ENCODE results near the gene LRP1-AS.

LRP1-AS gene

DNA sequence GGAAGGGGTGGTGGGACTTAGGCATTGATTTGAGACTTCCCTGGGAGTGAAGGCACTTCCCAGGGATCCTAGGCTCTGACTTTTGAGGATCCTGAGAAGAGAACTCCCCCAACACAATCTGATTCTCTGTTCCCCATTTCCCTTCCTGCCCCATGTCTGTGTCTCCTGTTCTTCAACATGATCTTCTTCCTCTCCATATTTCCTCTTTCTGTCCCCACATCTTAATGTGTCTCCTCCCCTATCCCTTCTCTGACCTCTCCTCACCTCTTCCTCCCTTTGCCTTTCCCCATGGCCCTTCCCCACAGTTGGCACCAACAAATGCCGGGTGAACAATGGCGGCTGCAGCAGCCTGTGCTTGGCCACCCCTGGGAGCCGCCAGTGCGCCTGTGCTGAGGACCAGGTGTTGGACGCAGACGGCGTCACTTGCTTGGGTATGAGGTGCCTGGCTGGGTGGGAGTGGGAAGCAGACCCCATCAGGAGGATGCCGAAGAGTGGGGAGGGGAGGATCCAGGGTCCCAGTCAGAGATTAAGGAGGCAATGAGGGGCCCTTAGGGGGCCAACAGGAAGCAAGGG, 15.2 kb upstream of the LRP1-AS start:
- no peak for ATAC-seq
- TF ChIP-seq RARB (CRISPR knock-in tag; IDR thresholded peaks at IDR 0.05) (no peak), ARNTL (CRISPR knock-in tag; IDR thresholded peaks at IDR 0.05; ENCODE audit: borderline replicate concordance, low read depth) (no peak), PPARA (CRISPR knock-in tag; IDR thresholded peaks at IDR 0.05; ENCODE audit: borderline replicate concordance) (no peak), ESRRG (CRISPR knock-in tag; IDR thresholded peaks at IDR 0.05) (no peak), TOX (CRISPR knock-in tag; IDR thresholded peaks at IDR 0.05; ENCODE audit: borderline replicate concordance) (no peak), BACH2 (CRISPR knock-in tag; IDR thresholded peaks at IDR 0.05; ENCODE audit: borderline replicate concordance) (no peak), ZNF8 (CRISPR knock-in tag; IDR thresholded peaks at IDR 0.05) (no peak), CSDC2 (CRISPR knock-in tag; IDR thresholded peaks at IDR 0.05) (no peak), GLIS3 (CRISPR knock-in tag; IDR thresholded peaks at IDR 0.05) (no peak)
- TF ChIP-seq, protein P1, sequence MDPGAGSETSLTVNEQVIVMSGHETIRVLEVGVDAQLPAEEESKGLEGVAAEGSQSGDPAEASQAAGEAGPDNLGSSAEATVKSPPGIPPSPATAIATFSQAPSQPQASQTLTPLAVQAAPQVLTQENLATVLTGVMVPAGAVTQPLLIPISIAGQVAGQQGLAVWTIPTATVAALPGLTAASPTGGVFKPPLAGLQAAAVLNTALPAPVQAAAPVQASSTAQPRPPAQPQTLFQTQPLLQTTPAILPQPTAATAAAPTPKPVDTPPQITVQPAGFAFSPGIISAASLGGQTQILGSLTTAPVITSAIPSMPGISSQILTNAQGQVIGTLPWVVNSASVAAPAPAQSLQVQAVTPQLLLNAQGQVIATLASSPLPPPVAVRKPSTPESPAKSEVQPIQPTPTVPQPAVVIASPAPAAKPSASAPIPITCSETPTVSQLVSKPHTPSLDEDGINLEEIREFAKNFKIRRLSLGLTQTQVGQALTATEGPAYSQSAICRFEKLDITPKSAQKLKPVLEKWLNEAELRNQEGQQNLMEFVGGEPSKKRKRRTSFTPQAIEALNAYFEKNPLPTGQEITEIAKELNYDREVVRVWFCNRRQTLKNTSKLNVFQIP (CRISPR knock-in tag; IDR thresholded peaks at IDR 0.05; ENCODE audit: borderline replicate concordance, low read depth) = no peak
- TF ChIP-seq, protein P2, sequence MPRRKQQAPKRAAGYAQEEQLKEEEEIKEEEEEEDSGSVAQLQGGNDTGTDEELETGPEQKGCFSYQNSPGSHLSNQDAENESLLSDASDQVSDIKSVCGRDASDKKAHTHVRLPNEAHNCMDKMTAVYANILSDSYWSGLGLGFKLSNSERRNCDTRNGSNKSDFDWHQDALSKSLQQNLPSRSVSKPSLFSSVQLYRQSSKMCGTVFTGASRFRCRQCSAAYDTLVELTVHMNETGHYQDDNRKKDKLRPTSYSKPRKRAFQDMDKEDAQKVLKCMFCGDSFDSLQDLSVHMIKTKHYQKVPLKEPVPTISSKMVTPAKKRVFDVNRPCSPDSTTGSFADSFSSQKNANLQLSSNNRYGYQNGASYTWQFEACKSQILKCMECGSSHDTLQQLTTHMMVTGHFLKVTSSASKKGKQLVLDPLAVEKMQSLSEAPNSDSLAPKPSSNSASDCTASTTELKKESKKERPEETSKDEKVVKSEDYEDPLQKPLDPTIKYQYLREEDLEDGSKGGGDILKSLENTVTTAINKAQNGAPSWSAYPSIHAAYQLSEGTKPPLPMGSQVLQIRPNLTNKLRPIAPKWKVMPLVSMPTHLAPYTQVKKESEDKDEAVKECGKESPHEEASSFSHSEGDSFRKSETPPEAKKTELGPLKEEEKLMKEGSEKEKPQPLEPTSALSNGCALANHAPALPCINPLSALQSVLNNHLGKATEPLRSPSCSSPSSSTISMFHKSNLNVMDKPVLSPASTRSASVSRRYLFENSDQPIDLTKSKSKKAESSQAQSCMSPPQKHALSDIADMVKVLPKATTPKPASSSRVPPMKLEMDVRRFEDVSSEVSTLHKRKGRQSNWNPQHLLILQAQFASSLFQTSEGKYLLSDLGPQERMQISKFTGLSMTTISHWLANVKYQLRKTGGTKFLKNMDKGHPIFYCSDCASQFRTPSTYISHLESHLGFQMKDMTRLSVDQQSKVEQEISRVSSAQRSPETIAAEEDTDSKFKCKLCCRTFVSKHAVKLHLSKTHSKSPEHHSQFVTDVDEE (CRISPR knock-in tag; IDR thresholded peaks at IDR 0.05) = no peak

DNA sequence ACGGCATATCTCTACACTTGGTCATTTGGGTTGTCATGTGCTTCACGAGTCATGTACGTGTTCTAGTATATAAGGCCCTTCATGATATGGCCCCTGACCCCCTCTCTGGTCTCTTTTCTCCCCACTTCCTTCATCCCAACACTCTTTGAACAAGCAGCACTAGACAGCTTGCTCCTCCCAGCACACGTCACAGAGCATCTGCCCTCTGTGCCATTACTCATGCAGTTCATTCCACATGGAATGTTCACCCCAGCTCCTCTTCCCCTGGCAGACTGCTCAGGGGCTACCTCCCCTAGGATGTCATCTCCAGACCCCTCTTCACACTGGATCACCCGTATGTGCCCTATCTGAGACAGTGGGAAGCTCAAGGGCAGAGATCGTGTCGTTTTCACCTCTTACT, 14.1 kb upstream of the LRP1-AS start:
- no peak for TF ChIP-seq BACH2 (CRISPR knock-in tag; IDR thresholded peaks at IDR 0.05; ENCODE audit: borderline replicate concordance)
- no peak for TF ChIP-seq TOX (CRISPR knock-in tag; IDR thresholded peaks at IDR 0.05; ENCODE audit: borderline replicate concordance)
- no peak for ATAC-seq

DNA sequence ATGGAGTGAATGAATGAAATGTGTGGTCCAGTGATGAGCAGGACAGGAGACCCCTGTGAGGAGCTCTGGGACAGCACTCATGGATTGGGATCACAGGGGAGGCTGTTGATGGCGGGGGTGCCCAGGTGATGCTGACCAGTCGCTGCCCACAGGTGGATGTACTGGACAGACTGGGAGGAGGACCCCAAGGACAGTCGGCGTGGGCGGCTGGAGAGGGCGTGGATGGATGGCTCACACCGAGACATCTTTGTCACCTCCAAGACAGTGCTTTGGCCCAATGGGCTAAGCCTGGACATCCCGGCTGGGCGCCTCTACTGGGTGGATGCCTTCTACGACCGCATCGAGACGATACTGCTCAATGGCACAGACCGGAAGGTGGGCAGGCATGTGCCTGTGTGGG, 13.3 kb upstream of the LRP1-AS start:
- TF ChIP-seq GLIS3 (CRISPR knock-in tag; IDR thresholded peaks at IDR 0.05) = no peak
- no peak for TF ChIP-seq PPARA (CRISPR knock-in tag; IDR thresholded peaks at IDR 0.05; ENCODE audit: borderline replicate concordance)
- no peak for TF ChIP-seq SNAI2 (CRISPR knock-in tag; IDR thresholded peaks at IDR 0.05)
- no peak for TF ChIP-seq ESRRG (CRISPR knock-in tag; IDR thresholded peaks at IDR 0.05)
- no peak for TF ChIP-seq TOX (CRISPR knock-in tag; IDR thresholded peaks at IDR 0.05; ENCODE audit: borderline replicate concordance)
- no peak for TF ChIP-seq RARB (CRISPR knock-in tag; IDR thresholded peaks at IDR 0.05)
- TF ChIP-seq, protein P2 (CRISPR knock-in tag; IDR thresholded peaks at IDR 0.05) = no peak
- TF ChIP-seq TCF4 (CRISPR knock-in tag; IDR thresholded peaks at IDR 0.05; ENCODE audit: borderline replicate concordance) = no peak
- ATAC-seq = no peak

DNA sequence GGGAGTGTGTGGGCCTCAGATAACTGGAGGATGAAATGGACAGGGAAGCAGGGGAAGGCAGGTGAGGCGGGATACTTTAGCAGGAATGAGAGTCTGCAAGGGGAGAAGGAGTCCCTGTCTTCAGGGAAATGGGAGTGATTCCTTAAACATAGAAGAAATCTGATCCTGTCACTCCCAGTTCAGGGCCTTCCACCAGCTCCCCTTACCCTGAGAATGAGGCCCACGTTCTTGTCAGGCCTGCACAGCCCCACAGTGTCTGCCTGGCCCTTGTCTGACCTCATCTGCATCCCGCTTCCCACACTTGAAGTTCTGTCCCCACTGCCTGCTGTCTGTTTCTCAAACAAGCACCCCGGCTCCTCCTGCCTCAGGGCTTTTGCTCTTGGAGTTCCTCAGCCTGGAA, 12.6 kb upstream of the LRP1-AS start:
- no peak for ATAC-seq
- TF ChIP-seq ZC3H10 (CRISPR knock-in tag; IDR thresholded peaks at IDR 0.05) = no peak
- TF ChIP-seq, protein P3, sequence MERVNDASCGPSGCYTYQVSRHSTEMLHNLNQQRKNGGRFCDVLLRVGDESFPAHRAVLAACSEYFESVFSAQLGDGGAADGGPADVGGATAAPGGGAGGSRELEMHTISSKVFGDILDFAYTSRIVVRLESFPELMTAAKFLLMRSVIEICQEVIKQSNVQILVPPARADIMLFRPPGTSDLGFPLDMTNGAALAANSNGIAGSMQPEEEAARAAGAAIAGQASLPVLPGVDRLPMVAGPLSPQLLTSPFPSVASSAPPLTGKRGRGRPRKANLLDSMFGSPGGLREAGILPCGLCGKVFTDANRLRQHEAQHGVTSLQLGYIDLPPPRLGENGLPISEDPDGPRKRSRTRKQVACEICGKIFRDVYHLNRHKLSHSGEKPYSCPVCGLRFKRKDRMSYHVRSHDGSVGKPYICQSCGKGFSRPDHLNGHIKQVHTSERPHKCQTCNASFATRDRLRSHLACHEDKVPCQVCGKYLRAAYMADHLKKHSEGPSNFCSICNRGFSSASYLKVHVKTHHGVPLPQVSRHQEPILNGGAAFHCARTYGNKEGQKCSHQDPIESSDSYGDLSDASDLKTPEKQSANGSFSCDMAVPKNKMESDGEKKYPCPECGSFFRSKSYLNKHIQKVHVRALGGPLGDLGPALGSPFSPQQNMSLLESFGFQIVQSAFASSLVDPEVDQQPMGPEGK (CRISPR knock-in tag; IDR thresholded peaks at IDR 0.05; ENCODE audit: borderline replicate concordance) = no peak
- TF ChIP-seq GLIS3 (CRISPR knock-in tag; IDR thresholded peaks at IDR 0.05) = no peak
- no peak for TF ChIP-seq ISL1 (CRISPR knock-in tag; IDR thresholded peaks at IDR 0.05)
- TF ChIP-seq, protein P2 (CRISPR knock-in tag; IDR thresholded peaks at IDR 0.05) = no peak

All from SK-N-SH treated with all-trans-retinoic acid at 6 μM for 48 hours (cell line).